Endothelial cell of umbilical vein (primary cell): Measurements from ENCODE around the gene CCNL2. TPM values are rescaled to one million over a fixed set of nuclear protein-coding genes. Genes with fewer than 3 reads are reported as not detected.

Experiments used
- BruUV-seq: library from RNA; stranded (reverse); fragments of 400-500 nt; replicated peaks from 2 replicates; lab custom pipeline; 2021; lab: Mats Ljungman, UMichigan
- CTCF ChIA-PET: fragments of 300-600, 350-600 bp; sonication (Branson Sonifier 250); formaldehyde crosslinking; loops from one replicate; lab custom pipeline; 2021; ENCODE audit warnings: antibody characterized with exemption, inconsistent platforms; lab: Charles Lee
- POLR2A ChIA-PET: fragments of 300-600, 350-600 bp; sonication (Branson Sonifier 250); formaldehyde crosslinking; loops from one replicate; lab custom pipeline; 2021; ENCODE audit warnings: antibody characterized with exemption, inconsistent platforms; lab: Charles Lee
- DNase-seq: peaks from one replicate; pipeline ENCODE4 v3.0.0-alpha.2; 2011; ENCODE audit warnings: low read depth, low spot score
- FAIRE-seq: peaks from 2 replicates; lab custom pipeline; 2011; peaks lifted over from hg19 to GRCh38; lab: Jason Lieb, UNC
- H2AFZ ChIP-seq: 2 replicates; pipeline ENCODE4 v1.6.0; 2012; ENCODE audit warnings: low read depth, low read length, control low read depth, inconsistent platforms
- H3K27ac ChIP-seq: 2 replicates; pipeline ENCODE4 v1.5.1; 2011; ENCODE audit warnings: low read depth, mild to moderate bottlenecking, control low read depth, low read length, moderate library complexity; ENCODE audit not compliant: insufficient read depth
- H3K27me3 ChIP-seq, 2 experiments: 2 replicates each; pipeline versions ENCODE4 v1.6.0 to v1.6.1; 2011; ENCODE audit warnings: low read length in 2 of 2, mixed read lengths in 1 of 2; ENCODE audit not compliant: control insufficient read depth in 2 of 2, insufficient read depth in 2 of 2
- H3K36me3 ChIP-seq, 2 experiments: 2 replicates in 1 of 2; 3 replicates in 1 of 2; pipeline ENCODE4 v1.5.1; 2011; ENCODE audit warnings: low read length in 2 of 2, mild to moderate bottlenecking in 1 of 2, moderate library complexity in 1 of 2; ENCODE audit not compliant: control insufficient read depth in 2 of 2, insufficient read depth in 2 of 2; ENCODE audit errors: extremely low read depth in 1 of 2
- H3K4me1 ChIP-seq: 3 replicates; pipeline ENCODE4 v1.5.1; 2011; ENCODE audit warnings: mild to moderate bottlenecking, low read length; ENCODE audit not compliant: control insufficient read depth, insufficient read depth; ENCODE audit errors: extremely low read depth
- H3K4me2 ChIP-seq: 2 replicates; pipeline ENCODE4 v1.6.1; 2011; ENCODE audit warnings: low read length, control low read depth, mixed read lengths; ENCODE audit not compliant: insufficient read depth
- H3K4me3 ChIP-seq, 3 experiments: fragments of 200-600 bp in 1 of 3; sonication (generic), shearing (Covaris generic) in 1 of 3; replicated peaks in 1 of 3; 2 replicates each; pipeline ENCODE4 v1.5.1; 2011 to 2016; ENCODE audit warnings: control low read depth in 3 of 3, low read length in 3 of 3, mild to moderate bottlenecking in 2 of 3, inconsistent platforms in 1 of 3, low read depth in 1 of 3, moderate library complexity in 1 of 3; ENCODE audit not compliant: insufficient read depth in 1 of 3
- H3K79me2 ChIP-seq: 2 replicates; pipeline ENCODE4 v1.6.0; 2012; ENCODE audit warnings: low read length, inconsistent platforms; ENCODE audit not compliant: control insufficient read depth, insufficient read depth
- H3K9ac ChIP-seq: replicated peaks from 2 replicates; pipeline ENCODE3; 2011; ENCODE audit warnings: low read length, control low read depth; ENCODE audit not compliant: insufficient read depth; ENCODE audit errors: extremely low read depth
- H3K9me1 ChIP-seq: replicated peaks from 3 replicates; pipeline ENCODE4 v1.6.0; 2011; ENCODE audit warnings: mild to moderate bottlenecking, low read length; ENCODE audit not compliant: control insufficient read depth, insufficient read depth; ENCODE audit errors: extremely low read depth
- H3K9me3 ChIP-seq: replicated peaks from 2 replicates; pipeline ENCODE4 v1.5.1; 2012; ENCODE audit warnings: low read length, inconsistent platforms; ENCODE audit not compliant: control insufficient read depth, insufficient read depth
- H4K20me1 ChIP-seq: replicated peaks from 2 replicates; pipeline ENCODE3; 2011; ENCODE audit warnings: mild to moderate bottlenecking, low read length; ENCODE audit not compliant: control insufficient read depth, insufficient read depth; ENCODE audit errors: extremely low read depth
- FOS ChIP-seq: IDR thresholded peaks from 2 replicates; pipeline ENCODE4 v1.6.1; 2011; ENCODE audit warnings: mild to moderate bottlenecking, low read length, moderate library complexity, borderline replicate concordance; ENCODE audit not compliant: insufficient read depth
- GATA2 ChIP-seq: IDR thresholded peaks from 2 replicates; pipeline ENCODE4 v1.7.0; 2011; ENCODE audit warnings: low read depth, mild to moderate bottlenecking, moderate library complexity, mixed read lengths, low read length; ENCODE audit not compliant: insufficient read length, insufficient read depth
- JUN ChIP-seq: IDR thresholded peaks from 2 replicates; pipeline ENCODE4 v1.6.1; 2011; ENCODE audit warnings: borderline replicate concordance, low read depth; ENCODE audit not compliant: insufficient read length, insufficient read depth
- POLR2A ChIP-seq: IDR thresholded peaks from 2 replicates; pipeline ENCODE4 v1.6.1; 2012; ENCODE audit warnings: low read depth, mild to moderate bottlenecking, control low read depth, low read length
- POLR2AphosphoS5 ChIP-seq: IDR thresholded peaks from 2 replicates; pipeline ENCODE4 v1.6.1; 2012; ENCODE audit warnings: low read depth, mild to moderate bottlenecking, control low read depth, low read length, moderate library complexity; ENCODE audit not compliant: insufficient read depth
- dilution Hi-C: fragments of 300-500 bp; cut with MboI; formaldehyde crosslinking; loops from one replicate; pipeline ENCODE4 v1.15.0; 2019; ENCODE audit warnings: low sequenced_read_pairs; ENCODE audit not compliant: extremely low pct_ligation_motif_present
- intact Hi-C: fragments of 100-400 bp; cut with micrococcal nuclease; formaldehyde crosslinking; loops from one replicate; pipeline ENCODE4 v1.10.0; 2022
- polyA plus RNA-seq, 4 experiments: library from polyadenylated mRNA; depleted of rRNA in 3 of 4; stranded (reverse) in 3 of 4; unstranded in 1 of 4; fragments of >200 nt; gene quantifications; 2 replicates each; pipeline versions ENCODE4 v1.2.1 to v1.2.3, GENCODE V29; 2011 to 2012; ENCODE audit warnings: missing spikeins in 1 of 4
- total RNA-seq: library from RNA; stranded (reverse); gene quantifications from 2 replicates; pipeline ENCODE4 v1.2.3, GENCODE V29; 2021
- TF ChIP-seq, protein P1 (sequence below), 2 donors: IDR thresholded peaks; 1 replicate in 1 of 2; 2 replicates in 1 of 2; pipeline ENCODE4 v1.5.1; 2011; ENCODE audit warnings: low read length in 2 of 2, mild to moderate bottlenecking in 2 of 2, moderate library complexity in 2 of 2, control low read depth in 1 of 2, inconsistent platforms in 1 of 2, low read depth in 1 of 2; ENCODE audit not compliant: insufficient read depth in 1 of 2; ENCODE audit errors: extremely low read depth in 1 of 2
- TF ChIP-seq, protein P2 (sequence below): IDR thresholded peaks from 2 replicates; pipeline ENCODE4 v1.6.1; 2011; ENCODE audit not compliant: insufficient read depth, insufficient read length

Gene CCNL2
- total and polyA plus RNA-seq, 2 donors (not counting 3 experiments of a cell fraction or from before 2014, with no cell fraction given): 188 to 209 TPM

DNA sequence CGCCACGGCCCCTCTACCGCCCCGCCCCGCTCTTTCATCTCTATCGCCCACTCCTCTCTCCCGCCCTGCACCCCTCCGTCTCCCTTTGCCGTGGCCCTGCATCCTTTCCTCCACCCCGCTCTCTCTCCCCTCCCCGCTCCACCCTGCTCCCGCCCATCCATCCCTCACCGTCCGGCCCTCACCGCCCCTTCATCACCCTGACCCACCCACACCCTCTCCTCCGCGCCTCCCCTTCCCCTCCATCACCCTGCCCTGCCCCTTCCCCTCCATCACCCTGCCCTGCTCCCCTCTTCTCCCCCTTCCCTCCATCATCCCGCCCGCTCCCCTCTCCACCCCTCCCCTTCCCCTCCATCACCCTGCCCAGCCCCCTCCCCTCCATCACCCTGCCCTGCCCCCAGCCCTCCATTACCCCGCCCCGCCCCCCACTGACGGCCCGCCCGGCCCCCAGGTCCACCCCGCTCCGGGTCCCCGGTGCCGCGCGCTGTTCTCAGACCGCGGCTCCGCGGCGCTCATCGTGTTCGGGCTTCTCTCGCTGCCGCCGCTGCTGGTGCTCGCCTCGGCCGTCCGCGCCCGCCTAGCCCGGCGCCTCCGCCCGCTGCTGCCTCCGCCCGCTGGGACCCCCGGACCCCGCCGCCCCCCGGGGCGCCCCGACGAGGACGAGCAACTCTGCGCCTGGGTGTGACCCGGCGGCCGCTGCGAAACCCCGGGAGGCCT, 28.1 kb upstream of the CCNL2 start:
- no peaks in the 10 kb centered on the region for H3K9me1 ChIP-seq
- POLR2A ChIA-PET: no interaction called here
- H2AFZ ChIP-seq: no peak overlapping the region
- CTCF ChIA-PET: no interaction called here
- no peaks in the 10 kb centered on the region for H3K79me2 ChIP-seq
- H3K9ac ChIP-seq: no peak overlapping the region
- H3K27me3 ChIP-seq: no peaks in the 10 kb centered on the region
- TF ChIP-seq, protein P1, sequence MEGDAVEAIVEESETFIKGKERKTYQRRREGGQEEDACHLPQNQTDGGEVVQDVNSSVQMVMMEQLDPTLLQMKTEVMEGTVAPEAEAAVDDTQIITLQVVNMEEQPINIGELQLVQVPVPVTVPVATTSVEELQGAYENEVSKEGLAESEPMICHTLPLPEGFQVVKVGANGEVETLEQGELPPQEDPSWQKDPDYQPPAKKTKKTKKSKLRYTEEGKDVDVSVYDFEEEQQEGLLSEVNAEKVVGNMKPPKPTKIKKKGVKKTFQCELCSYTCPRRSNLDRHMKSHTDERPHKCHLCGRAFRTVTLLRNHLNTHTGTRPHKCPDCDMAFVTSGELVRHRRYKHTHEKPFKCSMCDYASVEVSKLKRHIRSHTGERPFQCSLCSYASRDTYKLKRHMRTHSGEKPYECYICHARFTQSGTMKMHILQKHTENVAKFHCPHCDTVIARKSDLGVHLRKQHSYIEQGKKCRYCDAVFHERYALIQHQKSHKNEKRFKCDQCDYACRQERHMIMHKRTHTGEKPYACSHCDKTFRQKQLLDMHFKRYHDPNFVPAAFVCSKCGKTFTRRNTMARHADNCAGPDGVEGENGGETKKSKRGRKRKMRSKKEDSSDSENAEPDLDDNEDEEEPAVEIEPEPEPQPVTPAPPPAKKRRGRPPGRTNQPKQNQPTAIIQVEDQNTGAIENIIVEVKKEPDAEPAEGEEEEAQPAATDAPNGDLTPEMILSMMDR (IDR thresholded peaks at IDR 0.05; ENCODE audit: extremely low read depth in 1 of 2, insufficient read depth in 1 of 2, low read depth in 1 of 2, low read length in 2 of 2): no peak
- TF ChIP-seq JUN: no peak
- no peak for TF ChIP-seq FOS
- no peak for TF ChIP-seq POLR2A
- no TSS peak for BruUV-seq
- no peaks in the 10 kb centered on the region for H3K36me3 ChIP-seq
- no peaks in the 10 kb centered on the region for H4K20me1 ChIP-seq
- peaks cover 10% of the 10 kb centered on the region for H3K4me1 ChIP-seq
- dilution Hi-C loops (no loop called here), intact Hi-C loops (no loop called here)
- FAIRE-seq (no peak), DNase-seq (no peak)
- no peak overlapping the region for H3K27ac ChIP-seq
- H3K9me3 ChIP-seq: no peaks in the 10 kb centered on the region
- H3K4me3 ChIP-seq: peak overlapping the region in 1 of 3 experiments; percentile 18
- H3K4me2 ChIP-seq: no peak overlapping the region

DNA sequence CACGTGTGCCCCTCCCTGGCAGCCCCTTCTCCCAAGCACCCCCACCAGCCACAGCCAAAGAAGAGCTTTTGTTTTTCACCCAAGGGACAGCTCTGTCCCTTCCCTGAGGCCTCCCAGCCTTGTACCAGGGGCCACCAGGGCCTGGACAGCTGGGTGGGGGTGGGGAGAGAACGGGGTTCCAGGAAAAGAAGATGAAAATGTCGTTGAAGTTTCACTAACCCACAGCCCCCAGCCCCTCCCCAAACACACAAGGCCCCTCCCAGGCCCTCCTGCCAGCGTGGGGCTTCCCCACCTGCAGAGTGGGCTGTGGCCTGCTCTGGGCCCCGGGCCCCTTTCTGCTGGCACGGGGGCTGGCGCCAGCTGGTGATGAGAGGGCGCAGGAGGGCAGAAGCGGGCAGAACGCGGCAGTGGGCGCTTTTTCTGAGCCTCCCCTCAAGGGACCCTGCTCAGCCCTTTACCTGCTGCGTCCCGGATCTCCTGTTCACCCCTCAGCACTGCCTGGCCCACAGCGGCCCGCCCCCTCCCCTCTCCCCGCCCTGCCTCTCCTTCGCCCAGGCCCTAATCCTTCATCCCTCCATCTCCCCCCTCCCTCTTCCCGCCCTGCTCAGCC, 27.5 kb upstream of the CCNL2 start:
- Histone ChIP-seq H3K27me3 (no peaks in the 10 kb centered on the region), H4K20me1 (no peaks in the 10 kb centered on the region), H2AFZ (no peak overlapping the region), H3K9ac (no peak overlapping the region), H3K4me2 (no peak overlapping the region), H3K36me3 (no peaks in the 10 kb centered on the region), H3K27ac (no peak overlapping the region), H3K4me1 (peaks cover 10% of the 10 kb centered on the region), H3K4me3 (no peak overlapping the region), H3K9me1 (no peaks in the 10 kb centered on the region), H3K9me3 (no peaks in the 10 kb centered on the region), H3K79me2 (no peaks in the 10 kb centered on the region)
- POLR2A ChIA-PET: no interaction called here
- dilution Hi-C loops: no loop called here
- TF ChIP-seq FOS: no peak
- TF ChIP-seq GATA2: no peak
- TF ChIP-seq POLR2A: no peak
- no peak for TF ChIP-seq POLR2AphosphoS5
- TF ChIP-seq, protein P2, sequence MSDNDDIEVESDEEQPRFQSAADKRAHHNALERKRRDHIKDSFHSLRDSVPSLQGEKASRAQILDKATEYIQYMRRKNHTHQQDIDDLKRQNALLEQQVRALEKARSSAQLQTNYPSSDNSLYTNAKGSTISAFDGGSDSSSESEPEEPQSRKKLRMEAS: no peak
- TF ChIP-seq JUN: no peak
- FAIRE-seq: no peak
- intact Hi-C loops: no loop called here
- BruUV-seq: no TSS peak
- CTCF ChIA-PET: no interaction called here
- DNase-seq: no peak
